Neuronal stem cell (in vitro differentiated cells): ENCODE measurements around the gene GIMAP5.

Experiments
- DNase-seq: peaks from one replicate; pipeline ENCODE4 v3.0.0-alpha.2; 2013; ENCODE audit warnings: low spot score
- H2AFZ ChIP-seq: one replicate; pipeline ENCODE4 v1.6.1; 2013; ENCODE audit warnings: mild to moderate bottlenecking, low read length, inconsistent platforms
- H2AK5ac ChIP-seq: 2 replicates; pipeline ENCODE4 v1.6.1; 2013; ENCODE audit warnings: low read depth, mild to moderate bottlenecking, inconsistent platforms, low read length, moderate library complexity, mixed read lengths
- H2BK120ac ChIP-seq: 2 replicates; pipeline ENCODE4 v1.6.1; 2013; ENCODE audit warnings: low read depth, mild to moderate bottlenecking, inconsistent platforms, low read length, moderate library complexity, mixed read lengths
- H2BK12ac ChIP-seq: one replicate; pipeline ENCODE4 v1.6.1; 2013; ENCODE audit warnings: low read length, inconsistent platforms
- H2BK15ac ChIP-seq: 2 replicates; pipeline ENCODE4 v1.6.1; 2013; ENCODE audit warnings: mild to moderate bottlenecking, low read length, inconsistent platforms, mixed read lengths
- H2BK5ac ChIP-seq: one replicate; pipeline ENCODE4 v1.6.1; 2013; ENCODE audit warnings: inconsistent platforms, mild to moderate bottlenecking, low read length, moderate library complexity
- H3K14ac ChIP-seq: one replicate; pipeline ENCODE4 v1.6.1; 2013; ENCODE audit warnings: low read length, inconsistent platforms
- H3K18ac ChIP-seq: 2 replicates; pipeline ENCODE4 v1.6.1; 2013; ENCODE audit warnings: low read length, inconsistent platforms
- H3K23ac ChIP-seq: 2 replicates; pipeline ENCODE4 v1.6.1; 2013; ENCODE audit warnings: low read depth, mild to moderate bottlenecking, mixed read lengths, low read length, inconsistent platforms; ENCODE audit not compliant: poor library complexity
- H3K27ac ChIP-seq: replicated peaks from 3 replicates; pipeline ENCODE4 v1.5.1; 2013; ENCODE audit warnings: low read length, inconsistent platforms
- H3K27me3 ChIP-seq, 3 experiments: 2 replicates each; pipeline ENCODE4 v1.6.1; 2013; ENCODE audit warnings: low read length in 3 of 3, mild to moderate bottlenecking in 2 of 3, inconsistent platforms in 1 of 3, low read depth in 1 of 3, mixed read lengths in 1 of 3, moderate library complexity in 1 of 3; ENCODE audit not compliant: control insufficient read depth in 3 of 3, insufficient read depth in 3 of 3
- H3K36me3 ChIP-seq, 2 donors: replicated peaks in 1 of 2; 2 replicates each; pipeline ENCODE4 v1.6.1; 2013; ENCODE audit warnings: low read length in 2 of 2; ENCODE audit not compliant: control insufficient read depth in 2 of 2, insufficient read depth in 2 of 2
- H3K4ac ChIP-seq: 2 replicates; pipeline ENCODE4 v1.6.1; 2013; ENCODE audit warnings: inconsistent platforms, mild to moderate bottlenecking, low read length, moderate library complexity
- H3K4me1 ChIP-seq, 2 donors: 1 replicate in 1 of 2; 2 replicates in 1 of 2; pipeline ENCODE4 v1.6.1; 2013; ENCODE audit warnings: low read length in 2 of 2, low read depth in 1 of 2; ENCODE audit not compliant: control insufficient read depth in 2 of 2, insufficient read depth in 1 of 2
- H3K4me2 ChIP-seq: one replicate; pipeline ENCODE4 v1.6.1; 2013; ENCODE audit warnings: mild to moderate bottlenecking, low read length, inconsistent platforms; ENCODE audit not compliant: insufficient read depth, poor library complexity, severe bottlenecking
- H3K4me3 ChIP-seq, 2 donors: 2 replicates each; pipeline ENCODE4 v1.5.1; 2013; ENCODE audit warnings: low read length in 2 of 2, mild to moderate bottlenecking in 2 of 2, inconsistent platforms in 1 of 2, moderate library complexity in 1 of 2
- H3K79me1 ChIP-seq: one replicate; pipeline ENCODE4 v1.6.1; 2013; ENCODE audit warnings: low read depth, mild to moderate bottlenecking, inconsistent platforms, low read length, moderate library complexity
- H3K9ac ChIP-seq: one replicate; pipeline ENCODE4 v1.6.1; 2013; ENCODE audit warnings: mild to moderate bottlenecking, low read depth, low read length, inconsistent platforms; ENCODE audit not compliant: poor library complexity
- H3K9me3 ChIP-seq, 2 donors: replicated peaks in 1 of 2; 2 replicates each; pipeline versions ENCODE3 to v1.6.1; 2013; ENCODE audit warnings: low read length in 2 of 2, mild to moderate bottlenecking in 2 of 2, inconsistent platforms in 1 of 2, low read depth in 1 of 2, mixed read lengths in 1 of 2, moderate library complexity in 1 of 2; ENCODE audit not compliant: control insufficient read depth in 2 of 2, insufficient read depth in 1 of 2
- H4K8ac ChIP-seq: one replicate; pipeline ENCODE4 v1.6.1; 2013; ENCODE audit warnings: low read depth, mild to moderate bottlenecking, inconsistent platforms, low read length, moderate library complexity
- H4K91ac ChIP-seq: one replicate; pipeline ENCODE4 v1.6.1; 2013; ENCODE audit warnings: low read length, low read depth, mild to moderate bottlenecking, inconsistent platforms; ENCODE audit not compliant: poor library complexity
- WGBS, 2 donors: extraction: QIAGEN DNeasy Blood & Tissue Kit; methylation state at CpG; one replicate each; pipeline ENCODE4 v1.1.7; 2013; ENCODE audit warnings: missing lambda C conversion rate in 2 of 2, mixed read lengths in 1 of 2; ENCODE audit not compliant: insufficient read length in 2 of 2, insufficient replicate concordance in 1 of 2; ENCODE audit errors: extremely low coverage in 2 of 2; 5-methylcytosine and 5-hydroxymethylcytosine counted together

GIMAP5 gene

GRCh38 chr7:150717814-150718420 is 19.3 kb upstream of the GIMAP5 start:
- WGBS, 2 donors: no CpG with 5 or more reads among the region's 4 CpGs
- no peak overlapping the region for H3K23ac ChIP-seq
- no peak overlapping the region for H2BK15ac ChIP-seq
- H3K27me3 ChIP-seq: peaks cover 0 to 9% (median 0%) of the 10 kb centered on the region in 3 experiments
- H3K4me1 ChIP-seq: no peaks in the 10 kb centered on the region
- DNase-seq: no peak
- H2BK12ac ChIP-seq: no peak overlapping the region
- no peak overlapping the region for H3K4me2 ChIP-seq
- H2AFZ ChIP-seq: no peak overlapping the region
- H2BK120ac ChIP-seq: no peak overlapping the region
- no peaks in the 10 kb centered on the region for H3K36me3 ChIP-seq
- H3K14ac ChIP-seq: no peak overlapping the region
- H4K91ac ChIP-seq: no peak overlapping the region
- H3K9ac ChIP-seq: no peak overlapping the region
- H2BK5ac ChIP-seq: no peak overlapping the region
- H3K79me1 ChIP-seq: peaks cover 2% of the 10 kb centered on the region
- no peak overlapping the region for H2AK5ac ChIP-seq
- H3K18ac ChIP-seq: no peak overlapping the region
- H3K9me3 ChIP-seq: no peaks in the 10 kb centered on the region
- no peak overlapping the region for H3K27ac ChIP-seq
- H4K8ac ChIP-seq: no peak overlapping the region
- H3K4ac ChIP-seq: no peak overlapping the region
- no peak overlapping the region for H3K4me3 ChIP-seq

- H2AK5ac ChIP-seq: no peak overlapping the region
These were observed 17.8 kb upstream of the GIMAP5 start for GRCh38 chr7:150719436-150719835.

GRCh38 chr7:150719960-150720891 is 17.0 kb upstream of the GIMAP5 start:
- Histone ChIP-seq H2BK12ac (no peak overlapping the region), H2AFZ (no peak overlapping the region), H2BK5ac (no peak overlapping the region), H3K4me2 (no peak overlapping the region), H3K27ac (no peak overlapping the region), H3K14ac (peak overlapping the region; percentile 21), H4K91ac (peak overlapping the region; percentile 14), H3K4ac (no peak overlapping the region), H3K4me3 (no peak overlapping the region), H3K36me3 (no peaks in the 10 kb centered on the region), H2AK5ac (no peak overlapping the region), H3K9me3 (no peaks in the 10 kb centered on the region), H3K79me1 (peaks cover 2% of the 10 kb centered on the region), H3K4me1 (no peaks in the 10 kb centered on the region), H2BK15ac (no peak overlapping the region), H3K23ac (peak overlapping the region; percentile 85), H4K8ac (no peak overlapping the region), H2BK120ac (no peak overlapping the region), H3K9ac (no peak overlapping the region), H3K27me3 (peaks cover 0 to 9% (median 0%) of the 10 kb centered on the region in 3 experiments), H3K18ac (peak overlapping the region; percentile 60)
- WGBS, 2 donors: no CpG with 5 or more reads among the region's 52 CpGs
- DNase-seq: no peak

More at GRCh38 chr7:150719436-150719835, 17.8 kb upstream of the GIMAP5 start:
- no peak overlapping the region for H2BK15ac ChIP-seq
- H3K23ac ChIP-seq: no peak overlapping the region
- H3K79me1 ChIP-seq: peaks cover 2% of the 10 kb centered on the region
- no peak for DNase-seq
- H2AFZ ChIP-seq: no peak overlapping the region
- H3K14ac ChIP-seq: no peak overlapping the region
- H4K8ac ChIP-seq: no peak overlapping the region
- H3K27me3 ChIP-seq: peaks cover 0 to 9% (median 0%) of the 10 kb centered on the region in 3 experiments
- no peak overlapping the region for H3K18ac ChIP-seq
- H3K27ac ChIP-seq: no peak overlapping the region
- no peak overlapping the region for H3K4me3 ChIP-seq
- H2BK12ac ChIP-seq: no peak overlapping the region
- H3K4me1 ChIP-seq: no peaks in the 10 kb centered on the region
- no peak overlapping the region for H2BK5ac ChIP-seq
- no peak overlapping the region for H3K4me2 ChIP-seq
- no peak overlapping the region for H3K4ac ChIP-seq
- H3K9me3 ChIP-seq: no peaks in the 10 kb centered on the region
- WGBS, 2 donors: no CpG with 5 or more reads among the region's 4 CpGs
- H4K91ac ChIP-seq: no peak overlapping the region
- H2BK120ac ChIP-seq: no peak overlapping the region
- H3K9ac ChIP-seq: no peak overlapping the region
- H3K36me3 ChIP-seq: no peaks in the 10 kb centered on the region

- H3K4me1 ChIP-seq: no peaks in the 10 kb centered on the region
- DNase-seq: no peak
- no peak overlapping the region for H2AK5ac ChIP-seq
- H2AFZ ChIP-seq: no peak overlapping the region
- no CpG with 5 or more reads among the region's 11 CpGs for WGBS, 2 donors
- no peak overlapping the region for H3K18ac ChIP-seq
- H2BK12ac ChIP-seq: no peak overlapping the region
- H3K36me3 ChIP-seq: no peaks in the 10 kb centered on the region
- no peak overlapping the region for H2BK15ac ChIP-seq
- peaks cover 0 to 3% of the 10 kb centered on the region in 2 donors for H3K9me3 ChIP-seq
- H3K14ac ChIP-seq: no peak overlapping the region
- H3K9ac ChIP-seq: no peak overlapping the region
- no peak overlapping the region for H2BK120ac ChIP-seq
- peaks cover 0 to 9% (median 0%) of the 10 kb centered on the region in 3 experiments for H3K27me3 ChIP-seq
- H3K79me1 ChIP-seq: peaks cover 2% of the 10 kb centered on the region
- H3K4me3 ChIP-seq: no peak overlapping the region
- no peak overlapping the region for H3K27ac ChIP-seq
- H3K4me2 ChIP-seq: no peak overlapping the region
- no peak overlapping the region for H4K91ac ChIP-seq
- no peak overlapping the region for H3K23ac ChIP-seq
- H3K4ac ChIP-seq: no peak overlapping the region
- no peak overlapping the region for H2BK5ac ChIP-seq
- no peak overlapping the region for H4K8ac ChIP-seq
These were observed 15.2 kb upstream of the GIMAP5 start for GRCh38 chr7:150721970-150722373.
